Measurements from ENCODE around the gene TTLL9.

The TTLL9 gene

GRCh38 chr20:31954500-31954899 is 84.1 kb downstream of the TTLL9 start:
- Histone ChIP-seq H2AFZ (ENCODE audit: low read depth) (no peak overlapping the region), H3K27ac (no peak overlapping the region), H3K4me2 (no peak overlapping the region), H3K79me2 (ENCODE audit: insufficient read depth, low read depth) (peaks cover 21% of the 10 kb centered on the region), H3K4me1 (ENCODE audit: low read depth, poor library complexity, severe bottlenecking) (peaks cover 6% of the 10 kb centered on the region), H3K9ac (no peak overlapping the region), H3K36me3 (ENCODE audit: insufficient read depth) (no peaks in the 10 kb centered on the region), H3K27me3 (ENCODE audit: insufficient read depth, low read depth) (peaks cover 50% of the 10 kb centered on the region), H3K4me3 (IDR thresholded peaks at IDR 0.05; ENCODE audit: insufficient read depth, low read depth, low read length) (no peak overlapping the region), H4K20me1 (ENCODE audit: insufficient read depth) (no peaks in the 10 kb centered on the region)
- no peak for TF ChIP-seq CTCF (conservative IDR thresholded peaks at IDR 0.05; ENCODE audit: low read depth, low read length)

- no peak overlapping the region for H3K4me2 ChIP-seq
- no peak overlapping the region for H2AFZ ChIP-seq (ENCODE audit: low read depth)
- H3K27me3 ChIP-seq (ENCODE audit: insufficient read depth, low read depth), result peaks cover 73% of the 10 kb centered on the region
- no peak for TF ChIP-seq CTCF (conservative IDR thresholded peaks at IDR 0.05; ENCODE audit: low read depth, low read length)
- no peaks in the 10 kb centered on the region for H3K4me1 ChIP-seq (ENCODE audit: low read depth, poor library complexity, severe bottlenecking)
- no peaks in the 10 kb centered on the region for H3K79me2 ChIP-seq (ENCODE audit: insufficient read depth, low read depth)
- no peak overlapping the region for H3K9ac ChIP-seq
- H4K20me1 ChIP-seq (ENCODE audit: insufficient read depth), result no peaks in the 10 kb centered on the region
- no peak overlapping the region for H3K27ac ChIP-seq
- no peak overlapping the region for H3K4me3 ChIP-seq (IDR thresholded peaks at IDR 0.05; ENCODE audit: insufficient read depth, low read depth, low read length)
- H3K36me3 ChIP-seq (ENCODE audit: insufficient read depth), result no peaks in the 10 kb centered on the region
These were observed 86.4 kb downstream of the TTLL9 start for GRCh38 chr20:31956556-31957526.

- TF ChIP-seq CTCF (conservative IDR thresholded peaks at IDR 0.05; ENCODE audit: low read depth, low read length), result no peak
- Histone ChIP-seq H3K9ac (no peak overlapping the region), H3K4me3 (IDR thresholded peaks at IDR 0.05; ENCODE audit: insufficient read depth, low read depth, low read length) (no peak overlapping the region), H3K27ac (no peak overlapping the region), H2AFZ (ENCODE audit: low read depth) (no peak overlapping the region), H4K20me1 (ENCODE audit: insufficient read depth) (no peaks in the 10 kb centered on the region), H3K36me3 (ENCODE audit: insufficient read depth) (no peaks in the 10 kb centered on the region), H3K27me3 (ENCODE audit: insufficient read depth, low read depth) (peaks cover 96% of the 10 kb centered on the region), H3K4me1 (ENCODE audit: low read depth, poor library complexity, severe bottlenecking) (no peaks in the 10 kb centered on the region), H3K4me2 (no peak overlapping the region), H3K79me2 (ENCODE audit: insufficient read depth, low read depth) (no peaks in the 10 kb centered on the region)
These were observed 92.3 kb downstream of the TTLL9 start for GRCh38 chr20:31962761-31963160.

GRCh38 chr20:31963889-31964288 is 93.5 kb downstream of the TTLL9 start:
- Histone ChIP-seq H3K36me3 (ENCODE audit: insufficient read depth) (no peaks in the 10 kb centered on the region), H3K9ac (no peak overlapping the region), H3K79me2 (ENCODE audit: insufficient read depth, low read depth) (no peaks in the 10 kb centered on the region), H3K27me3 (ENCODE audit: insufficient read depth, low read depth) (peaks cover 89% of the 10 kb centered on the region), H2AFZ (ENCODE audit: low read depth) (no peak overlapping the region), H3K4me1 (ENCODE audit: low read depth, poor library complexity, severe bottlenecking) (no peaks in the 10 kb centered on the region), H3K4me3 (IDR thresholded peaks at IDR 0.05; ENCODE audit: insufficient read depth, low read depth, low read length) (no peak overlapping the region), H3K27ac (no peak overlapping the region), H4K20me1 (ENCODE audit: insufficient read depth) (no peaks in the 10 kb centered on the region), H3K4me2 (no peak overlapping the region)
- no peak for TF ChIP-seq CTCF (conservative IDR thresholded peaks at IDR 0.05; ENCODE audit: low read depth, low read length)

Data from KMS-11 (cell line).